KBM-7 (cell line): ENCODE results near the gene C5orf46.
"Not testable (repeated sequence)": the region's sequence is repeated elsewhere in the genome, so short reads cannot be mapped to it uniquely, and the experiment has no call there.

Experiments used
- DNase-seq: peaks from one replicate; pipeline ENCODE4 v3.0.0-alpha.2; 2015
- in situ Hi-C: fragments of 300-500 bp; cut with MboI; formaldehyde crosslinking; loops from 2 replicates; pipeline ENCODE4 v1.14.3; 2020; ENCODE audit warnings: low sequenced_read_pairs, low pct_unique_long_range_greater_than_20kb, mixed read lengths

The C5orf46 gene

DNA sequence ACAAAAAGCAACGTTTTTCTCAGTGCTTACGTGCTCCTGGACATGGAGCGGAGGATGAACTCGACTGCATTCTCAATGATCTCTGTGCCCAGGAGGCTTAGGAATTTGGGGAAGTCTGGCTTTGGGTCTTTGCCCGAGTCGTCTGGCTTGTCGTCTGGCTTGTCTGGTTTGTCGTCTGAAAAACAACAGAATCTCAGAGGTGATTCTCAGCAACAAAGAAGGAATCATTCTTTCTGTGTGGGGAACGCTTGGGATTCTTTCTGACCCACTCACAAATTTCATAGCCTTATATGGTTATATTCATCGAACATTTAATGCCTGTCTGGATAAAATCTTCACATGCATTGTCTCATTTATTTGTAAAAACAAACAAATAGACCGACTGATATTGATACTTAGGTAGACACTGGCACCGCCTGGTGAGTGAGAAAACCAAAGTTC is 4.7 kb downstream of the C5orf46 start:
- DNase-seq, result no peak
- in situ Hi-C loops, result no loop called here

- no peak for DNase-seq
- in situ Hi-C loops, result no loop called here
Observed at GRCh38 chr5:147898875-147899401, 7.4 kb downstream of the C5orf46 start.

GRCh38 chr5:147895864-147896263 is 10.5 kb downstream of the C5orf46 start:
- no peak for DNase-seq
- in situ Hi-C loops, result no loop called here

GRCh38 chr5:147893820-147894219 is 12.5 kb downstream of the C5orf46 start:
- no peak for DNase-seq
- in situ Hi-C loops, result no loop called here

- in situ Hi-C loops, result no loop called here
Observed at GRCh38 chr5:147892696-147893296, 13.5 kb downstream of the C5orf46 start.

DNA sequence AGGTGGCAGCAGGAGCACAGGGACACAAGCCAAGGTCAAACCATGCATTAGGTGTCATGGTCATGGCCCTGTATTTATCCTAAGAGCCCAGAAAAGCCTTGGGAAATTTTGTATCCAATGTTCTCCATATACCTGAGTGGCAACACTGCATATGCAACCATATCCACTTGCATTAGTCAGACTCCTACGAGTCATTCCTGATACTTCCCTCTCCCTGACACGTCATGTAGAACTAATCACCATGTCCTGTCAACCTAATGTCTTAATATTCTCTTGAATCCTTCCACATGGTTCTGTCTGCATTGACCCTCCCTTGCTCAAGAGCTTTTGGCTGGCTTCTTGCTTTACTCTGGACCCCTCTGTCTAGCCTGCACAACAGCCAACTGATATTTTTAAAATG is 18.4 kb downstream of the C5orf46 start:
- DNase-seq, result no peak
- in situ Hi-C loops, result no loop called here

More at GRCh38 chr5:147892696-147893296, 13.5 kb downstream of the C5orf46 start:
- DNase-seq, result no peak

- in situ Hi-C loops, result no loop called here
- peak; percentile 62 for DNase-seq
Observed at GRCh38 chr5:147887026-147887627, 19.2 kb downstream of the C5orf46 start.

- in situ Hi-C loops, result no loop called here
- DNase-seq, result no peak
Observed at GRCh38 chr5:147882586-147883313, 23.6 kb downstream of the C5orf46 start.

DNA sequence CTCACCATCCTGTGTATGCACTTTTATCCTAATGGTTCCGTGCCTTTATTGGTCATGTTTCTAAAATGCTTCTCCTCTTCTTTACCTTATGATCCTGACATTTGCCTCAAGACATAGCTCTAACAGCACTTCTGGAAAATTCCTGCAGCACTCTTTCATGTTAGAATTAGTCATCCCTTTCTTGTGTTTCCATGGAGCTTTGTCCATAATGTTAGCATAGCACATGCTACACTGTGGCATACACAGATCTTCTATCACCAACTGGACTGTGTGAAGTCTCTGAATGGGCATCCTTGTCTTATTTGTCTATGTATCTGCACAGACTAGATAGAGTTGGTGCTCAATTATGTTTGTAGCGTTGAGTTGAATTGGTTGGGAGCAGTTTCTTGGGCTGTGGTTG is 25.9 kb downstream of the C5orf46 start:
- DNase-seq, result no peak
- in situ Hi-C loops, result no loop called here

GRCh38 chr5:147879784-147880183 is 26.6 kb downstream of the C5orf46 start:
- DNase-seq, result no peak
- in situ Hi-C loops, result no loop called here

- DNase-seq, result no peak
- in situ Hi-C loops, result no loop called here
Observed at GRCh38 chr5:147878066-147878759, 28.1 kb downstream of the C5orf46 start, which contains the start of gene SCGB3A2. Gene SCGB3A2, plus strand, starts transcription at chr5:147878711. Its CDS starts 93 bp downstream, at chr5:147878804.

DNA sequence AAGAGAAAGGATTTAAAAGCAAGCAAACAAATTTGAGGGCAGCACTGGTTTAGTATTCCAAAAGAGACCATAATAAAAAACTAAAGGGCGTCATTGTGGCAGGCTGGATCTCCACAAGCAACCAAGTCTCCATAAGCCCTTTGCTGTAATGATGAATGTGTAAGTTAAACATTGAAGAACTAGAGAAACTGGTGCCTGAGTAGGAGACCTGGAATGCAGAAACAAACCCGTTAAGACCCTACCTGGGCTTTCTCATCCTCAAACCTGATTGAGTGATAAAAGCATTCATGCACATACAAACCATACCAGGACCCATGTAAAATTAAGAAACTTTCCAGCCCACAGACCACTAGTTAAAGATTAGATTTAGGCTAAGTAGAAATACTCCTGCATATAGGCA is 29.7 kb downstream of the C5orf46 start:
- no peak for DNase-seq
- in situ Hi-C loops, result no loop called here

GRCh38 chr5:147876141-147876540 is 30.2 kb downstream of the C5orf46 start:
- in situ Hi-C loops, result no loop called here
- no peak for DNase-seq

DNA sequence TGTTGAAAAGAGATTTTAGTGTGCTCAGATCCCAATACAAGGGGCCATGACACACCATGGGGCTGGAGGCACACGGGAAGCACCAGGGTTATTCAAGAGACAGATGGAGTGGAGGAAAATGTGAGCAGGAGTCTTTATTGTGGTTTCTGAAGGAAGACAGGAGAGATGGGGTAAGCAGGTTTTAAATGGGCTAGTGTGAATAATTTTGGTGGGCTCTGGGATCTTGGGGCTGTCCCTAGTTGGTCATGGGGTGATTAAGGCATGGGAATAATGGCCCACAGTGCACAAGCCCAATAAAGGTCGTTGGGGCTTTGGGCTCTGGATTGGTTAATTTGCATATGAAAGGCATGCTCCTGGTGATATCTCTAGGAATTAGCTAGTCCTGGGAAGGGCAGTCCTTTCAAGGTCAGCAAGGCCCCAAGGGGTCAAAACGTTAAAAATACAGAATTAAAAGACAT is 31.4 kb downstream of the C5orf46 start:
- no peak for DNase-seq
- in situ Hi-C loops, result no loop called here

DNA sequence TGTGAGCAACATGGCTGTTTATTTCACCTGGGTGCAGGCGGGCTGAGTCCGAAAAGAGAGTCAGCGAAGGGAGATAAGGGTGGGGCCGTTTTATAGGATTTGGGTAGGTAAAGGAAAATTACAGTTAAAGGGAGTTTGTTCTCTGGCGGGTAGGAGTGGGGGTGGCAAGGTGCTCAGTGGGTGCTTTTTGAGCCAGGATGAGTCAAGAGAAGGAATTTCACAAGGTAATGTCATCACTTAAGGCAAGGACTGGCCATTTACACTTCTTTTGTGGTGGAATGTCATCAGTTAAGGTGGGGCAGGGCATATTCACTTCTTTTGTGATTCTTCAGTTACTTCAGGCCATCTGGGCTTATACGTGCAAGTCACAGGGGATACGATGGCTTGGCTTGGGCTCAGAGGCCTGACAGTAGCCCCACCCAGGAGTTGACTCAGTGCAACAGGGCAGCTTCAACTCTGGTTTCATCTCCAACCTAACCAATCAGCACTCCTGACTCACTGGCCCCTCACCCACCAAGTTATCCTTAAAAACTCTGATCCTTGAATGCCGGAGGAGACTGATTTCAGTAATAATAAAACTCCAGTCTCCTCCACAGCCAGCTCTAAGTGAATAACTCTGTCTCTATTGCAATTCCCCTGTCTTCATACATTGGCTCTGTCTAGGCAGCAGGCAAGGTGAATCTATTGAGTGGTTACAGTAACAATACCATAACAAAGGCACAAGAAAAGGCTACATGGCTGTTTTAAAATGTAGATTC is 32.0 kb downstream of the C5orf46 start:
- in situ Hi-C loops, DNase-seq: not testable (repeated sequence)

- DNase-seq, in situ Hi-C loops: not testable (repeated sequence)
Observed at GRCh38 chr5:147872744-147873435, 33.4 kb downstream of the C5orf46 start.

- in situ Hi-C loops, DNase-seq: not testable (repeated sequence)
Observed at GRCh38 chr5:147871980-147872549, 34.3 kb downstream of the C5orf46 start.

DNA sequence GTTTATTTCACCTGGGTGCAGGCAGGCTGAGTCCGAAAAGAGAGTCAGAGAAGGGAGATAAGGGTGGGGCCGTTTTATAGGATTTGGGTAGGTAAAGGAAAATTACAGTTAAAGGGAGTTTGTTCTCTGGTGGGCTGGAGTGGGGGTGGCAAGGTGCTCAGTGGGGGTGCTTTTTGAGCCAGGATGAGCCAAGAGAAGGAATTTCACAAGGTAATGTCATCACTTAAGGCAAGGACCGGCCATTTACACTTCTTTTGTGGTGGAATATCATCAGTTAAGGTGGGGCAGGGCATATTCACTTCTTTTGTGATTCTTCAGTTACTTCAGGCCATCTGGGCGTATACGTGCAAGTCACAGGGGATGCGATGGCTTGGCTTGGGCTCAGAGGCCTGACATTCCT is 36.4 kb downstream of the C5orf46 start:
- in situ Hi-C loops, DNase-seq: not testable (repeated sequence)
